NCI-H2196 (cell line): Measurements from ENCODE around the gene MICALL2.

Experiments used
- DNase-seq: peaks from one replicate; lab custom pipeline; 2025; ENCODE audit not compliant: unreplicated experiment; lab: John Stamatoyannopoulos, UW

MICALL2 gene

GRCh38 chr7:1458683-1459511, at the start of gene MICALL2:
Gene MICALL2 (minus strand): TSS chr7:1459470. CDS start chr7:1459326, 144 bp downstream.
- DNase-seq: peak; percentile 44

GRCh38 chr7:1508277-1508758, 49.0 kb upstream of the MICALL2 start:
- DNase-seq: no peak

GRCh38 chr7:1505731-1506550, 46.7 kb upstream of the MICALL2 start:
- DNase-seq: peak; percentile 27

- DNase-seq: peak; percentile 97
Observed at GRCh38 chr7:1503816-1504775, 44.8 kb upstream of the MICALL2 start, which contains the start of gene INTS1. Gene INTS1 (minus strand): TSS chr7:1504389. CDS start chr7:1503960, 429 bp downstream.

- no peak for DNase-seq
Observed at GRCh38 chr7:1503390-1503789, 44.1 kb upstream of the MICALL2 start.

- no peak for DNase-seq
Observed at GRCh38 chr7:1502845-1503244, 43.6 kb upstream of the MICALL2 start.

GRCh38 chr7:1501487-1502270, 42.4 kb upstream of the MICALL2 start:
- no peak for DNase-seq

GRCh38 chr7:1500064-1500807, 41.0 kb upstream of the MICALL2 start:
- DNase-seq: no peak

GRCh38 chr7:1499367-1500029, 40.2 kb upstream of the MICALL2 start:
- DNase-seq: no peak

GRCh38 chr7:1498370-1499305, 39.4 kb upstream of the MICALL2 start:
- DNase-seq: no peak

GRCh38 chr7:1497293-1497927, 38.1 kb upstream of the MICALL2 start:
- DNase-seq: no peak

- DNase-seq: no peak
Observed at GRCh38 chr7:1496531-1497292, 37.4 kb upstream of the MICALL2 start.

- no peak for DNase-seq
Observed at GRCh38 chr7:1495564-1496242, 36.4 kb upstream of the MICALL2 start.

- no peak for DNase-seq
Observed at GRCh38 chr7:1494866-1495563, 35.7 kb upstream of the MICALL2 start.

GRCh38 chr7:1494447-1494846, 35.2 kb upstream of the MICALL2 start:
- no peak for DNase-seq
